CD4-positive, alpha-beta T cell treated with Interleukin-15 for 4 hours (primary cell): ENCODE data around the gene AMBRA1.
"Not testable (repeated sequence)": the region's sequence is repeated elsewhere in the genome, so short reads cannot be mapped to it uniquely, and the experiment has no call there.

Experiments used
- DNase-seq: peaks from one replicate; pipeline ENCODE4 v3.0.0-alpha.2; 2020; ENCODE audit warnings: low spot score

AMBRA1 gene

GRCh38 chr11:46529928-46530574, 63.8 kb downstream of the AMBRA1 start:
- DNase-seq, result no peak

GRCh38 chr11:46529095-46529905, 64.5 kb downstream of the AMBRA1 start:
- DNase-seq, result peak; percentile 73

GRCh38 chr11:46528445-46529094, 65.3 kb downstream of the AMBRA1 start:
- DNase-seq, result no peak

- DNase-seq, result no peak
These were observed 66.2 kb downstream of the AMBRA1 start for GRCh38 chr11:46527591-46528130.

- DNase-seq, result no peak
These were observed 67.3 kb downstream of the AMBRA1 start for GRCh38 chr11:46526216-46527215.

DNA sequence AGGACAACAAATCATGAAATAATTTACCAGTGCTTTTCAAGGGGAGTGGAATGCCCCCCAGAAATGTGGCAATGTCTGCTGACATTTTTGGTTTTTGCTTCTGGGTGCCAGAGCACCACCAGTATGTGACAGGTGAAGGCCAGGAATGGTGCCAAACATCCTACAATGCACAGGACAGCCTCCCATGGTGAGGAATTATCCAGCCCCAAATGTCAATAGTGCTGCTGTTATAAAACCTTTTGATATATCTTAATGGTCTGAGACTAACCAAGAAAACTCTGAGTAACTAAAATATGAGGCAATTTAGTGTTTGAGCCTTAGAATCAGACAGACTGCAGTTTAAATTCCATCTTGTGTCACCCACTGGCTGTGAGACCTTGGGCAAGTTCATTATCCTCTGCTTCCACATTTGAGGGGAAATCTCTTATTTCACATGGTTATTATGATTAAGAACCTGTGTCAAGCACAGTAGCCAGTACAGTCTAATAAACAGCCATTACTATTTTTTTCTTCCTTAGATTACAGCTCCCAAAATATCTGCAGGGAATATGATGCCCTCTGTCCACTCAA, 69.5 kb downstream of the AMBRA1 start:
- DNase-seq, result no peak

GRCh38 chr11:46523290-46523689, 70.5 kb downstream of the AMBRA1 start:
- DNase-seq, result no peak

DNA sequence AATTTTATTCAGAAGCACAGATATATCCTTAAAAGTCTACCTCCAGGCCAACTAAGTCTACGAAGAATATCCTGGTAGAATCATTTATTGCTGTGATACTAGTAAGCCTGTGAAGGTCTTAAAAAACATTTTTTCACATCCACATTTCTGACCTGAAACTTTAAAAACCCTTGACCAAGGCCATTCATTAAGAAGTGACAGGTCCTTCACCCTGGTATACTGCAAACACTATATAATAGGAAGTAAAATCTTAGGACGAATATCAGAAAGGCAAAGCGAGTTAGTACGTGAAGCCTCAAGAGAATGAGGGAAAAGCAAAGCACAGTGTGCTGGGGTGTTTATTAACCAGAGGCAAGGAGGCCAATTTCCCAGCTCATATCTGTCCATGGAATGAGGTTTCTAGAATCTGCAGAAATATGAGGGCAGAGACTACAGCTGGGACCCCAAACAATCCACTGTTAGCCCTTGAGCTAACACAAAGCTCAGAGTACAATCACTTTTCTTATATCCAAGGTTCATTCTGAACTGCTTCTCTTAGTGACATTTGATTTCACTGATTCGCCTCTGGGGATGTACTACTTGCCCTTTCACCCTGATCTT, 71.0 kb downstream of the AMBRA1 start:
- no peak for DNase-seq

- no peak for DNase-seq
These were observed 71.7 kb downstream of the AMBRA1 start for GRCh38 chr11:46521961-46522681.

DNA sequence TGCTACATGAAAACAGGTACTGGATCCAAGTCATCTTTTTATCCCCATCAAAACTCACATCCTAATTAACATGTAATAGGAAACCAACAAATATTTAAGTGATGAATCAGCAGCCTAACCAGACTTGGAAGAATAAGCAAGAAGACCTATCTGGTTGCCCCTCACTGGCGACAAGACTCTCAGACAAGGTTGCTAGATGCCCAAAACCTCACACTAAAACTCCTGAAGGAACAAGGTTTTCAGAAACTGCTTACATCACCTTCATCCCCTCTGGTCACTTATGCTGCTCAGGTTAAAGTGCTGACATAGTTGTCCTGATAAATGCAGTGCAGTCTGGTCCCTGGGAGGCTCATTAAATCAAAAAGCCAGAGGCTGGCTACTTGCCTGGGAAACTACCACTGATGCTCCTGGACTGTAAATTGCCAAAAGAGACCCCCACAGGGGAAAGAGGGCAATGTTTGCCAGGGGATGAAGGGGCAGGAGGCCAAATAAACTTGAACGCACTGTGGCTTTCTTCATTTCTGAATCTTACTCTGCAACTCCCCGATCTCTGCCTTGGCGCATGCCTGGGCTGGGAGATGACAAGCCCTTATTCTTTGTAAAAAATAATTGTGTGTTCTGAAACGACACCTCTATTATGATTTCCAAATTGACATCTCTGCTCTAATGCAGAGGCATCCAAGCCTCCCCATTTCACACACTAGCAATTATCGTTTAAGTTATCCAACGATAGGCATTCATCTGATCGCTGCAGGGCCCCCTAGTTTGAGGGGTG, 72.7 kb downstream of the AMBRA1 start:
- no peak for DNase-seq

DNA sequence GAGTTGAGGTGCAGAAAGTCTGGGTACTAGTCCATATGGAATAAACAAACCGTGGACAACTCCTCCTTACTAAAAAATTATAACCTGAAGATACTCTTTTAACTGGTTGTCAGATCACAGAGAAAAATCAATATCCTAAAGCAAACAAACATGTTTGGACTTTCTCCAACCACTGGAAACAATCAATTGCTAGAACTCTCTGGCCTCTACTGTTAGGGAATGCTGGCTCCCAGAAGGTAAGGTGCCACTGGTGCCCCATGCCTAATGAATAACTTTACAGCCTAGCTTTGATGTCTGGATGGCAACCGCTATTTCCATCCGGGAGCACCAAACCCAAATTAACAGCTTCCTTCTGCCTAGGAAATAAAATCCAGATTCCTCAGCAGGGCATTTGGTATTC, 74.5 kb downstream of the AMBRA1 start:
- no peak for DNase-seq

DNA sequence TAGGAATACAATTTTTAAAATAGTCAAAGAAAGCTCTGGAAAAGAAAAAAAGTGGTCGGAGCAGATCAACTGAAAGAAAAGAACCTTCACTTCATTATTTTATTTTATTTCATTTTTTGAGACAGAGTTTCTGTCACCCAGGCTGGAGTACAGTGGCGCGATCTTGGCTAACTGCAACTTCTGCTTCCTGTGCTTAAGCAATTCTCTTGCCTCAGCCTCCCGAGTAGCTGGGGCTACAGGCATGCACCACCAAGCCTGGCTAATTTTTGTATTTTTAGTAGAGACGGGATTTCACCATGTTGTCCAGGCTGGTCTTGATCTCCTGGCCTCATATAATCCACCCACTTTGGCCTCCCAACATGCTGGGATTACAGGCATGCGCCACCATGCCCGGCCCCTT, 74.9 kb downstream of the AMBRA1 start:
- not testable (repeated sequence) for DNase-seq

- no peak for DNase-seq
These were observed 79.5 kb downstream of the AMBRA1 start for GRCh38 chr11:46514370-46514769.

DNA sequence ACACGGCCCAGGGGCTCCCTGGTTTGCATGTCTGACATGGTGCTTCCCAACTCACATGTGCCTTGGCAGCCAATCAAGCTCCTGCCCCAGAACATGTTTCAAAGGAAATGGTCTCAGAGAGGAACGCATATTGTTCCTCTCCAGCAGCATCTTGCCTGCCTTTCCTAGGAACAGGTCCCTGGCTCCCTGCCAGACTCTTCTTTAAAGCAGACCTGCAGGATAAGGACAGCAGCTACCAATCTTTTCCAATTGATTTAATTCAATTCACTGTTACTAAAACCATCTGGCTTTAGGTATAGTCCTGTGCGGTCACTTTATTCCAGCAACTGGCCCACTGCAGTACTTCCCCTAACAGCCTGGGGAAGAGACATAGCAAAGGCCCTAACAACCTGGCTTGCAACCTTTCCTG, 79.9 kb downstream of the AMBRA1 start:
- DNase-seq, result no peak

DNA sequence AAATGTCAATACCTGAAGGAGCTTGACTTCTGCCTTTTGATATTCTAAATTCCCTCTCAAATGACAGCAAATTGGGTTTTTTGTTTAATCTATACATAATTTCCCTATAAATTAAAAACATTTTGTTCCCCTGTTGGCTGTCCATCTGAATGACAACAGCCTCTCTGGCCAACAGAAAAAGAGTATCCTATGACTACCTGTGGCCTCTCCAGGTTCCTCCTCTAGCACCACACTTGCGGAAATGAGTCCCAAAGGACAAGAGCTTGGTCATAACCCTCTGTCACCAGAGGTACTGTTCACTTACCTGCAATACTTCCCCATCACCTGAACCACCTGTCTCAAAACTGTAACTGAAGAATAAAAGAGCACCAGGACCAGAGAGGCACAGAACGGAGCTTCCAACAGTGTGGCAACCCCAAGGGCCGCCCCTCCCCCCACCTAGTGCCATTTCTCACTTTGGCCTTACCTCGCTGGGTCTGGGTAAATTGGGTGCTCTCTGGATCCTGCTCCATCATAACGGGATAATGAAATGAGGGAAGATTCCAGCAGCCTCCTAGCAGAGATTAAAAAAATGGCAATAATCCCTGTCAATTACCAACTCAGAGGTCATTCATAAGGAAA, 81.5 kb downstream of the AMBRA1 start:
- no peak for DNase-seq

DNA sequence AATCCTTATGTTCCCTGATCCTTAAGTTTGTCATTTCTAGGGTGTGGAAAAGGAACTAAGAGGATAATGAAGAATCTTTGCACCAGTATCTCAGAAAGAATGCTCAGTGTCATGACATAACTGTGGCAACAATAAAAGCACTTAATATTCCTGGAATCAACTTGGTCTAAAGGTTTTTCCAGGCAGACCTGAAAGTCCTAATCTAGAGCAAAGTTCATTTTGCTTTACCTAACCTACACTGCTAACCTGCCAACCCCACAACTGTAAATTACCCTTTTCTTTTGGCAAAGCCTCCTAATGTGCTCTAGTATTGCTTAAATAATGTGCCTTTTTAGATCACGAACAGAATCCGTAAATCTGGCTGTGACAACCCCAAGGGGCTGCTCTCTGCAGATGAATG, 82.5 kb downstream of the AMBRA1 start:
- no peak for DNase-seq

DNA sequence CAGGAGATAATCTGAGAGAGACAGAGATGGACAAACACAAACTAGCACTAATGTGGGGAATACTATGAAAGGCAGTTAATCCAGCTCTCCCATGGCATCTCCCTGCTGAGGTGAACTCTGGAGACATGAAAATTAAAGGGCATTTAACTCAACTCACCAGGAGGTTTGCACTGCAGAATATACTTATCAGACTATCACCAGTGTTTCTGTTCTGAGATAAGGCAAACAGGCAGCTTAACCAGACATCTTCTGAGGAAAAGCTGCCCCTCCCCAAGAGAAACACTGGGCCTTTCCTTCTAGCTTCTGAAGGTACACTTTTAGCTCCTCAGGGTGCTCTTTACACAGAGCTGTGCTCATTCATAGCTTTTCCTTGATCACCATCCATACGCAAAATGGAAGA, 85.5 kb downstream of the AMBRA1 start:
- no peak for DNase-seq

- no peak for DNase-seq
These were observed 87.4 kb downstream of the AMBRA1 start for GRCh38 chr11:46506483-46506791.
